Tibial artery (tissue), 4 donors: ENCODE data around the gene GATM.

Experiments
- DNase-seq, 2 donors: peaks; one replicate each; pipeline ENCODE4 v3.0.0-alpha.2; 2019
- H3K27ac ChIP-seq, 2 donors: fragments of 200-600 bp; sonication (generic) in 1 of 2; 1 replicate in 1 of 2; 2 replicates in 1 of 2; pipeline ENCODE4 v1.5.1; 2018 to 2019; ENCODE audit warnings: mild to moderate bottlenecking in 1 of 2
- H3K27me3 ChIP-seq, 2 donors: fragments of 200-600 bp; sonication (generic) in 1 of 2; one replicate each; pipeline versions ENCODE4 v1.5.1 to v1.6.0; 2016 to 2019
- H3K36me3 ChIP-seq, 3 donors: fragments of 200-600 bp; sonication (generic) in 2 of 3; one replicate each; pipeline ENCODE4 v1.5.1; 2016 to 2019; ENCODE audit warnings: mild to moderate bottlenecking in 2 of 3
- H3K4me1 ChIP-seq, 4 donors: fragments of 200-600 bp; sonication (generic) in 2 of 4; 1 replicate in 3 of 4; 2 replicates in 1 of 4; pipeline ENCODE4 v1.5.1; 2016 to 2019
- H3K4me3 ChIP-seq, 2 donors: fragments of 200-600 bp; sonication (generic) in 1 of 2; 1 replicate in 1 of 2; 2 replicates in 1 of 2; pipeline ENCODE4 v1.5.1; 2018 to 2019; ENCODE audit warnings: mild to moderate bottlenecking in 2 of 2
- H3K9me3 ChIP-seq, 3 donors: fragments of 200-600 bp; sonication (generic) in 1 of 3; one replicate each; pipeline ENCODE4 v1.5.1; 2016 to 2019
- CTCF ChIP-seq, 2 experiments: fragments of 200-600 bp in 1 of 2; fragments of 450-650 bp in 1 of 2; IDR thresholded peaks; one replicate each; pipeline ENCODE4 v1.5.1; 2017 to 2019; ENCODE audit warnings: antibody characterized with exemption in 2 of 2, mild to moderate bottlenecking in 1 of 2, moderate library complexity in 1 of 2
- intact Hi-C: fragments of 100-400 bp; cut with DNase I; formaldehyde crosslinking; loops from one replicate; pipeline ENCODE4 v1.15.0; 2023; ENCODE audit warnings: low total_unique reads

Gene GATM

GRCh38 chr15:45378149-45378912 is at the start of gene GATM:
Gene GATM (minus strand): TSS chr15:45378544. CDS start chr15:45378453, 91 bp downstream.
- intact Hi-C loops: no loop called here

GRCh38 chr15:45427085-45427484 is 48.7 kb upstream of the GATM start:
- no peak overlapping the region for H3K27ac ChIP-seq
- peaks cover 3 to 18% (median 3%) of the 10 kb centered on the region in 3 donors for H3K36me3 ChIP-seq
- H3K27me3 ChIP-seq: peaks cover 0 to 4% of the 10 kb centered on the region in 2 donors
- DNase-seq: no peak
- peaks cover 0 to 7% (median 2%) of the 10 kb centered on the region in 4 donors for H3K4me1 ChIP-seq
- no peaks in the 10 kb centered on the region for H3K9me3 ChIP-seq
- TF ChIP-seq CTCF (IDR thresholded peaks at IDR 0.05): no peak
- H3K4me3 ChIP-seq: no peak overlapping the region
- intact Hi-C loops: no loop called here

More at GRCh38 chr15:45378149-45378912, at the start of gene GATM:
- DNase-seq: peak; percentile 72 to 93
- H3K4me3 ChIP-seq: peak within 1 kb of the TSS; percentile 66 to 67
- no peaks in the 10 kb centered on the region for H3K9me3 ChIP-seq
- H3K27me3 ChIP-seq: no peaks in the 10 kb centered on the region
- TF ChIP-seq CTCF (IDR thresholded peaks at IDR 0.05): peak; percentile 44
- peaks cover 0 to 36% (median 9%) of the 10 kb centered on the region in 4 donors for H3K4me1 ChIP-seq
- no peaks in the 10 kb centered on the region for H3K36me3 ChIP-seq
- peak within 1 kb of the TSS; percentile 76 to 87 for H3K27ac ChIP-seq

- Histone ChIP-seq H3K36me3 (peaks cover 13 to 37% (median 17%) of the 10 kb centered on the region in 3 donors), H3K4me3 (no peak overlapping the region), H3K9me3 (no peaks in the 10 kb centered on the region), H3K27me3 (peaks cover 0 to 3% of the 10 kb centered on the region in 2 donors), H3K4me1 (peaks cover 0 to 2% (median under 1%) of the 10 kb centered on the region in 4 donors), H3K27ac (no peak overlapping the region)
- intact Hi-C loops: no loop called here
- no peak for TF ChIP-seq CTCF (IDR thresholded peaks at IDR 0.05)
- no peak for DNase-seq
Measured at GRCh38 chr15:45425135-45425534, 46.8 kb upstream of the GATM start.

GRCh38 chr15:45424429-45424828 is 46.1 kb upstream of the GATM start:
- H3K4me3 ChIP-seq: no peak overlapping the region
- H3K27ac ChIP-seq: no peak overlapping the region
- H3K9me3 ChIP-seq: no peaks in the 10 kb centered on the region
- peaks cover 17 to 44% (median 21%) of the 10 kb centered on the region in 3 donors for H3K36me3 ChIP-seq
- intact Hi-C loops: no loop called here
- H3K27me3 ChIP-seq: no peaks in the 10 kb centered on the region
- no peak for DNase-seq
- H3K4me1 ChIP-seq: no peaks in the 10 kb centered on the region
- no peak for TF ChIP-seq CTCF (IDR thresholded peaks at IDR 0.05)

- H3K36me3 ChIP-seq: peaks cover 68 to 100% (median 73%) of the 10 kb centered on the region in 3 donors
- H3K4me3 ChIP-seq: no peak overlapping the region
- no peaks in the 10 kb centered on the region for H3K4me1 ChIP-seq
Measured at GRCh38 chr15:45417303-45417950, 39.1 kb upstream of the GATM start.

More at GRCh38 chr15:45417303-45417950, 39.1 kb upstream of the GATM start:
- H3K27me3 ChIP-seq: no peaks in the 10 kb centered on the region
- no peak for DNase-seq
- intact Hi-C loops: no loop called here
- no peak overlapping the region for H3K27ac ChIP-seq
- no peaks in the 10 kb centered on the region for H3K9me3 ChIP-seq
- no peak for TF ChIP-seq CTCF (IDR thresholded peaks at IDR 0.05)
